Measurements from ENCODE around the gene FAM200A. TPM values are rescaled to one million over a fixed set of nuclear protein-coding genes. Genes with fewer than 3 reads are reported as not detected.

Gene FAM200A
- total RNA-seq, 4 donors from 2014 or later, result 2.1 to 3.8 (median 3.3) TPM

- H3K4me1 ChIP-seq, result no peaks in the 10 kb centered on the region
- no peak overlapping the region for H3K4me3 ChIP-seq
- no peak overlapping the region for H3K27ac ChIP-seq (replicated peaks in 1 of 4)
- H3K9me3 ChIP-seq, result peaks cover 0 to 41% (median 24%) of the 10 kb centered on the region in 4 donors
- 91% methylated on average over 28 of the region's 34 CpGs for WGBS
- DNase-seq (ENCODE audit: extremely low spot score), result no peak
- intact Hi-C loops (cut with DNase I), result no loop called here
- no peak for TF ChIP-seq POLR2AphosphoS5 (IDR thresholded peaks at IDR 0.05)
- H3K27me3 ChIP-seq, result no peaks in the 10 kb centered on the region
- peaks cover 10 to 22% (median 17%) of the 10 kb centered on the region in 4 donors for H3K36me3 ChIP-seq
Measured at GRCh38 chr7:99543081-99543671, 8.7 kb downstream of the FAM200A start.

- DNase-seq (ENCODE audit: extremely low spot score), result no peak
- no peak overlapping the region for H3K27ac ChIP-seq (replicated peaks in 1 of 4)
- TF ChIP-seq CTCF (IDR thresholded peaks at IDR 0.05) (no peak), EP300 (IDR thresholded peaks at IDR 0.05) (no peak), POLR2AphosphoS5 (IDR thresholded peaks at IDR 0.05) (no peak), POLR2A (IDR thresholded peaks at IDR 0.05; ENCODE audit: low read depth) (no peak)
- no peaks in the 10 kb centered on the region for H3K27me3 ChIP-seq
- WGBS, result 89% methylated on average over 9 of the region's 9 CpGs
- no peak overlapping the region for H3K4me3 ChIP-seq
- H3K36me3 ChIP-seq, result peaks cover 0 to 9% (median 2%) of the 10 kb centered on the region in 4 donors
- H3K4me1 ChIP-seq, result no peaks in the 10 kb centered on the region
- peaks cover 0 to 41% (median 26%) of the 10 kb centered on the region in 4 donors for H3K9me3 ChIP-seq
- intact Hi-C loops (cut with DNase I), result no loop called here
Measured at GRCh38 chr7:99541212-99541611, 10.7 kb downstream of the FAM200A start.

GRCh38 chr7:99540542-99540941, 11.4 kb downstream of the FAM200A start:
- H3K36me3 ChIP-seq, result peaks cover 0 to 9% (median 2%) of the 10 kb centered on the region in 4 donors

GRCh38 chr7:99539213-99539811, 12.6 kb downstream of the FAM200A start:
- Histone ChIP-seq H3K27me3 (no peaks in the 10 kb centered on the region), H3K4me3 (no peak overlapping the region), H3K27ac (replicated peaks in 1 of 4) (no peak overlapping the region), H3K4me1 (no peaks in the 10 kb centered on the region), H3K9me3 (peaks cover 0 to 45% (median 26%) of the 10 kb centered on the region in 4 donors), H3K36me3 (peaks cover 0 to 9% (median 2%) of the 10 kb centered on the region in 4 donors)
- intact Hi-C loops (cut with DNase I), result no loop called here
- TF ChIP-seq EP300 (IDR thresholded peaks at IDR 0.05) (no peak), CTCF (IDR thresholded peaks at IDR 0.05) (no peak), POLR2AphosphoS5 (IDR thresholded peaks at IDR 0.05) (no peak), POLR2A (IDR thresholded peaks at IDR 0.05; ENCODE audit: low read depth) (no peak)
- 69% methylated on average over 7 of the region's 7 CpGs for WGBS
- DNase-seq (ENCODE audit: extremely low spot score), result no peak

More at GRCh38 chr7:99540542-99540941, 11.4 kb downstream of the FAM200A start:
- Histone ChIP-seq H3K27me3 (no peaks in the 10 kb centered on the region), H3K9me3 (peaks cover 0 to 41% (median 26%) of the 10 kb centered on the region in 4 donors), H3K27ac (replicated peaks in 1 of 4) (no peak overlapping the region), H3K4me3 (no peak overlapping the region), H3K4me1 (no peaks in the 10 kb centered on the region)
- no peak for DNase-seq (ENCODE audit: extremely low spot score)
- TF ChIP-seq EP300 (IDR thresholded peaks at IDR 0.05) (no peak), POLR2A (IDR thresholded peaks at IDR 0.05; ENCODE audit: low read depth) (no peak), CTCF (IDR thresholded peaks at IDR 0.05) (no peak), POLR2AphosphoS5 (IDR thresholded peaks at IDR 0.05) (no peak)
- intact Hi-C loops (cut with DNase I), result no loop called here
- WGBS, result 87% methylated on average over 5 of the region's 5 CpGs

GRCh38 chr7:99535667-99536066, 16.2 kb downstream of the FAM200A start:
- peaks cover 10 to 51% (median 43%) of the 10 kb centered on the region in 4 donors for H3K9me3 ChIP-seq
- no peak overlapping the region for H3K4me3 ChIP-seq
- H3K27me3 ChIP-seq, result no peaks in the 10 kb centered on the region
- H3K4me1 ChIP-seq, result no peaks in the 10 kb centered on the region
- TF ChIP-seq EP300 (IDR thresholded peaks at IDR 0.05), result no peak
- TF ChIP-seq CTCF (IDR thresholded peaks at IDR 0.05), result no peak
- no peak for TF ChIP-seq POLR2AphosphoS5 (IDR thresholded peaks at IDR 0.05)
- TF ChIP-seq POLR2A (IDR thresholded peaks at IDR 0.05; ENCODE audit: low read depth), result no peak
- H3K27ac ChIP-seq (replicated peaks in 1 of 4), result no peak overlapping the region
- DNase-seq (ENCODE audit: extremely low spot score), result no peak
- peaks cover 17 to 32% (median 29%) of the 10 kb centered on the region in 4 donors for H3K36me3 ChIP-seq
- WGBS, result 84% methylated on average over 2 of the region's 2 CpGs
- intact Hi-C loops (cut with DNase I), result no loop called here
